Right lung (tissue), 10 donors: ENCODE data around the gene MLN. TPM values are rescaled to one million over a fixed set of nuclear protein-coding genes. Genes with fewer than 3 reads are reported as not detected.

Source experiments
- DNase-seq, 2 donors: peaks; one replicate each; pipeline ENCODE4 v3.0.0-alpha.2; 2013
- long read RNA-seq, 8 donors: transcript quantifications; one replicate each; lab custom pipeline, GENCODE V29; 2026
- polyA plus RNA-seq, 5 donors: library from polyadenylated mRNA; unstranded; fragments of 120-200 nt; gene quantifications; one replicate each; pipeline versions ENCODE4 v1.2.1 to v1.2.3, GENCODE V29; 2013; ENCODE audit warnings: inconsistent platforms in 1 of 5, low replicate concordance in 1 of 5; ENCODE audit not compliant: insufficient read length in 5 of 5, insufficient read depth in 1 of 5

Gene MLN
- polyA plus RNA-seq: not detected
- long read RNA-seq, donor 1, partial matches to known transcripts: 0 of 2 reads
- long read RNA-seq, donor 1, other reads (novel, unspliced or antisense): 0 of 2 reads
- long read RNA-seq, donor 2: 0 reads
- long read RNA-seq, donor 3: 0 reads
- long read RNA-seq, donor 4: 0 reads
- long read RNA-seq, donor 5: 0 reads
- long read RNA-seq, donor 6: 0 reads
- long read RNA-seq, donor 7: 0 reads
- long read RNA-seq, donor 8: 0 reads

GRCh38 chr6:33803571-33804053 lies at the start of gene MLN:
Gene MLN, minus strand, starts transcription at chr6:33804003. Its CDS starts 2,840 bp downstream, at chr6:33801163.
- no peak for DNase-seq

- DNase-seq: no peak
Observed at GRCh38 chr6:33853026-33853425, 49.2 kb upstream of the MLN start.

GRCh38 chr6:33851959-33852358 lies 48.2 kb upstream of the MLN start:
- DNase-seq: no peak

- DNase-seq: no peak
Observed at GRCh38 chr6:33850869-33851541, 47.2 kb upstream of the MLN start.

GRCh38 chr6:33850296-33850695 lies 46.5 kb upstream of the MLN start:
- DNase-seq: no peak

- no peak for DNase-seq
Observed at GRCh38 chr6:33849500-33850075, 45.8 kb upstream of the MLN start.

GRCh38 chr6:33848484-33848883 lies 44.7 kb upstream of the MLN start:
- DNase-seq: no peak

- DNase-seq: no peak
Observed at GRCh38 chr6:33847867-33848266, 44.1 kb upstream of the MLN start.

GRCh38 chr6:33847078-33847477 lies 43.3 kb upstream of the MLN start:
- no peak for DNase-seq

GRCh38 chr6:33846226-33846625 lies 42.4 kb upstream of the MLN start:
- DNase-seq: no peak

- DNase-seq: no peak
Observed at GRCh38 chr6:33845031-33845745, 41.4 kb upstream of the MLN start.

- DNase-seq: no peak
Observed at GRCh38 chr6:33843131-33844121, 39.6 kb upstream of the MLN start.

- DNase-seq: no peak
Observed at GRCh38 chr6:33841868-33842267, 38.1 kb upstream of the MLN start.

- DNase-seq: no peak
Observed at GRCh38 chr6:33841070-33841469, 37.3 kb upstream of the MLN start.

GRCh38 chr6:33840048-33840926 lies 36.5 kb upstream of the MLN start:
- no peak for DNase-seq

- no peak for DNase-seq
Observed at GRCh38 chr6:33839399-33840047, 35.7 kb upstream of the MLN start.

- no peak for DNase-seq
Observed at GRCh38 chr6:33838983-33839382, 35.2 kb upstream of the MLN start.

GRCh38 chr6:33837971-33838665 lies 34.3 kb upstream of the MLN start:
- no peak for DNase-seq
